HG03135 (cell line): ENCODE measurements around the gene SSMEM1.
"Not testable (repeated sequence)": the region's sequence is repeated elsewhere in the genome, so short reads cannot be mapped to it uniquely, and the experiment has no call there.

Experiments
- ATAC-seq: cut with Tn5 transposase; IDR thresholded peaks from one replicate; pipeline ENCODE4 v1.9.1; 2021; ENCODE audit warnings: mild to moderate bottlenecking, moderate library complexity; ENCODE audit not compliant: unreplicated experiment

SSMEM1 gene

DNA sequence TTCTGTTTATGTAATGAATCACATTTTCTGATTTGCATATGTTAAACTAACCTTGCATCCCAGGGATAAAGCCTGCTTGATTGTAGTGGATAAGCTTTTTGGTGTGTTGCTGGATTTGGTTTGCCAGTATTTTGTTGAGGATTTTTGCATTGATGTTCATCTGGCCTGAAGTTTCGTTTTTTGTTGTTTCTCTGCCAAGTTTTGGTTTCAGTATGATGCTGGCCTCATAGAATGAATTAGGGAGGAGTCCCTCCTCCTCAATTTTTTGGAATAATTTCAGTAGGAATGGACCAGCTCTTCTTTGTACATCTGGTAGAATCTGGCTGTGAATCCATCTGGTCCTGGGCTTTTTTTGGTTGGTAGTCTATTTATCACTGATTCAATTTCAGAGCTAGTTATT, 35.8 kb downstream of the SSMEM1 start:
- not testable (repeated sequence) for ATAC-seq

DNA sequence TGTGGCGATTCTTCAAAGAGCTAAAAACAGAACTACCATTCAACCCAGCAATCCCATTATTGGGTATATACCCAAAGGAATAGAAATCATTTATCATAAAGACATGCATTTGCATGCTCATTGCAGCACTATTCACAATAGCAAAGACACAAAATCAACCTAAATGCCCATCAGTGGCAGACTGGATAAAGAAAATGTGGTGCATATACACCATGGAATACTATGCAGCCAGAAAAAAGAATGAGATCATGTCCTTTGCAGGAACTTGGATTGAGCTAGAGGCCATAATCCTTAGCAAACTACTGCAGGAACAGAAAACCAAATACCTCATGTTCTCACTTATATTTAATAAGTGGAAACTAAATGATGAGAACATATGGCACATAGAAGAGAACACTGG, 38.8 kb downstream of the SSMEM1 start:
- not testable (repeated sequence) for ATAC-seq

DNA sequence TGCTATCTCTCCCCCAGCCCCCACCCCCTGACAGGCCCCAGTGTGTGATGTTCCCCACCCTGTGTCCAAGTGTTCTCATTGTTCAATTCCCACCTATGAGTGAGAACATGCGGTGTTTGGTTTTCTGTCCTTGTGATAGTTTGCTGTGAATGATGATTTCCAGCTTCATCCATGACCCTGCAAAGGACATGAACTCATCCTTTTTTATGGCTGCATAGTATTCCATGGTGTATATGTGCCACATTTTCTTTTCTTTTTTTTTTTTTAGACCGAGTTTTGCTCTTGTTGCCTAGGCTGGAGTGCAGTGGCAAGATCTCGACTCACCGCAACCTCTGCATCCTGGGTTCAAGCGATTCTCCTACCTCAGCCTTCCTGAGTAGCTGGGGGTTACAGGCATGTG, 41.2 kb downstream of the SSMEM1 start:
- not testable (repeated sequence) for ATAC-seq

DNA sequence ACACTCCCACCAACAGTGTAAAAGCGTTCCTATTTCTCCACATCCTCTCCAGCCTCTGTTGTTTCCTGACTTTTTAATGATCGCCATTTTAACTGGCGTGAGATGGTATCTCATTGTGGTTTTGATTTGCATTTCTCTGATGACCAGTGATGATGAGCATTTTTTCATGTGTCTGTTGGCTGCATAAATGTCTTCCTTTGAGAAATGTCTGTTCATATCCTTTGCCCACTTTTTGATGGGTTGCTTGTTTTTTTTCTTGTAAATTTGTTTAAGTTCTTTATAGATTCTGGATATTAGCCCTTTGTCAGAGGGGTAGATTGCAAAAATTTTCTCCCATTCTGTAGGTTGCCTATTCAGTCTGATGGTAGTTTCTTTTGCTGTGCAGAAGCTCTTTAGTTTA, 42.0 kb downstream of the SSMEM1 start:
- ATAC-seq, result not testable (repeated sequence)

DNA sequence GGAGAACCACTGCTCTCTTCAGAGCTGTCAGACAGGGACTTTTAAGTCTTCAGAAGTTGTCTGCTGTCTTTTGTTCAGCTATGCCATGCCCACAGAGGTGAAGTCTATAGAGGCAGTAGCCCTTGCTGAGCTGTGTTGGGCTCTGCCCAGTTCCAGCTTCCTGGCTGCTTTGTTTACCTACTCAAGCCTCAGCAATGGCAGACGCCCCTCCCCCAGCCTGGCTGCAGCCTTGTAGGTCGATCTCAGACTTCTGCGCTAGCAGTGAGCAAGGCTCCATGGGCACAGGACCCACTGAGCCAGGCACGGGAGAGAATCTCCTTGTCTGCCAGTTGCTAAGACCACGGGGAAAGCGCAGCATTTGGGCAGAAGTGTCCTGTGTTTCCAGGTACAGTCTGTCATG, 46.9 kb downstream of the SSMEM1 start:
- ATAC-seq, result no peak

DNA sequence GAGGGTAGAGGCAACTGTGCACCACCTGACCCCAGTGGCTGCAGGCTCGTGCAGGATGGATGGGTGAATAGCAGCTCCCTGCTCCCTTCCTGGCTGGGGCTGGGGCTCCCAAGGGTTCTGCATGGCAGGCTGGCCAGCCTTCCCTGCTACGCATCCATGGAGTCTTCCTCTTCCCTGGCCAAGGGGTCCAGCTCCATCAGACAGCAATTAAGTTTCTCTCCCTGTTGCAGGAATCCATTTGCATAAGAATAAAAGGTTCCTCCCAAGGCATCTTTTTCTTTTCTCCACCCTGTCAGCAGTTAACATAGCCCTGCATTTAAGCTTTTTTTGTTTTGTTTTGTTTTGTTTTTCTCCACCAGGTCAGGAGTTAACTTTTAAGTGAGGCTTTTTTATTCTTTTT, 49.0 kb downstream of the SSMEM1 start:
- ATAC-seq, result no peak

DNA sequence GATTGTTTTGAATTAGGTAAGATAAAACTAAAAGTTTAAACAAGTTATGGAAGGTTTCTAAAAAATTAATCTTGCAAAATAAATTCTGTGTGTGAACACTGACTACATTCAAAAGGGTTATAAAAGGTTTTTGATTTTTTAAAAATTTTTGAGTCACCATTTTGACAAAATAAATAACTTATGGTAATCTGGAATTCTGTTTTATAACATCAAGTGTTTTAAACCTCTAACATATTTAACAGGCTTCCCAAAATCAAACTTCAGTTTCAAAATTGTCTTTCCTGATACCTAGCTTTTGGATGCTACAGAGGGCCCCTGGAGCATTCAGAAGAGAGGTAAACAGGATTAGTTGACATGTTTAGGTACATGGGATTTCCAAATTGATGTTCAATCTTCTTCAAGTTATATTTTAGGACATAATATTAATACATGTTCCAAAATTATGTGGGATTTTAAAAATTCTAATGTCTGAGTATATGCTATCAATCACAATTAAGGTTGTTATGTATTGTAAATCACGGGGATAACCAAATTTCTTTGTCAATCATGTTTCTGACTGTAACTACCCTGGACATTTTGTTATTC, 50.9 kb downstream of the SSMEM1 start:
- no peak for ATAC-seq

DNA sequence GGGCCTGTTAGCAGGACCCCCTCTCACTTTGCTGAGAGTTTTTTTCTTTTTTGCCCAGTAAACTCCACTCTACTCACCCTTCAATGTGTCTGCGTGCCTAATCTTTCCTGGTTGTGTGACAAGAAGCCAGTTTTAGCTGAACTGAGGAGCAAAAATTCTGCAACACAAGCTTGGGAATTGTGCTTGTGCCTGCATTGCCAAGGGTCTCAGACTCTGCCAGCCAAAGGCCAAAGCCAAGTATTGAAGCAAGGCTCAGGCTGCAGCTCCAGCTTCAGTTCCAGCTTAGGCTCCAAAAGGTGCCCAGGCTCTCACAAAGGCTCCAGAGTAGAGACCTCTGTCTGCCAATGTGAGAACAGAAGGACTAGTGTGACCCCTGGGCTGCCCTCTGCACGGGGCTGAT, 54.8 kb downstream of the SSMEM1 start:
- ATAC-seq, result no peak

DNA sequence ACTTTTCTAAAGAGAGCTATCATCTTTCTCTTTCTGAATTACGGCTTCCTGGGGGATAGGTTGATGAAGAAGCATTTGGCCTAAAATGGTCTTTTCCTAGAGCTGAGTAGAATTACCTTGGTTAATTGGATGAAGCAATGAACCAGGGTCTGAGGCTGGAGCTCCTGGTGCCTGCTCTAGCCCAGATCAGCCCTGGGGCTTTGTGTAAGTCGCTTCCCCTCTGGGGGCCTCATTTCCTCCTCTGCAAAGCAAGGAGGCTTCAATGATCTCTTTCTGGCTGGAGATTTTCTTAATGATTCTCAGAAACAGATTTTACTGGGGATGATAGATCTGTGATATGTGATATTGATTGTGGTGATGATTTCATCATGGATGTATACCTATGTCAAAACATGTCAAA, 55.5 kb downstream of the SSMEM1 start:
- ATAC-seq, result no peak
